MCF 10A (cell line): ENCODE measurements around the gene ABHD2. TPM values are rescaled to one million over a fixed set of nuclear protein-coding genes. Genes with fewer than 3 reads are reported as not detected.

ENCODE experiments used
- BruUV-seq: library from RNA; stranded (reverse); fragments of 400-500 nt; replicated peaks from 2 replicates; lab custom pipeline; 2021; lab: Mats Ljungman, UMichigan
- CTCF ChIA-PET: fragments of 300-600 bp; sonication (Branson Sonifier 250); formaldehyde crosslinking; extraction: SDS; loops from one replicate; lab custom pipeline; 2021; ENCODE audit warnings: antibody characterized with exemption, inconsistent platforms; lab: Yijun Ruan, JAX
- POLR2A ChIA-PET: fragments of 300-600, 350-650 bp; sonication (Branson Sonifier 250); formaldehyde crosslinking; extraction: SDS; loops from one replicate; lab custom pipeline; 2020; ENCODE audit warnings: antibody characterized with exemption, inconsistent platforms; lab: Yijun Ruan, JAX
- DNase-seq: peaks from one replicate; pipeline ENCODE4 v3.0.0-alpha.2; 2018; ENCODE audit not compliant: unreplicated experiment
- H3K27ac Mint-ChIP-seq: one replicate; pipeline ENCODE4 v1.8.0; 2022; ENCODE audit warnings: mild to moderate bottlenecking, low read depth, mixed read lengths; ENCODE audit not compliant: unreplicated experiment
- H3K27me3 Mint-ChIP-seq: one replicate; pipeline ENCODE4 v1.8.0; 2022; ENCODE audit warnings: mixed read lengths; ENCODE audit not compliant: insufficient read depth, unreplicated experiment
- H3K36me3 Mint-ChIP-seq: one replicate; pipeline ENCODE4 v1.8.0; 2022; ENCODE audit warnings: mild to moderate bottlenecking, moderate library complexity, mixed read lengths; ENCODE audit not compliant: insufficient read depth, unreplicated experiment
- H3K4me1 Mint-ChIP-seq: one replicate; pipeline ENCODE4 v1.8.0; 2022; ENCODE audit warnings: mixed read lengths; ENCODE audit not compliant: insufficient read depth, unreplicated experiment
- H3K4me3 Mint-ChIP-seq: one replicate; pipeline ENCODE4 v1.8.0; 2022; ENCODE audit warnings: mild to moderate bottlenecking, moderate library complexity, mixed read lengths; ENCODE audit not compliant: unreplicated experiment
- H3K9me3 Mint-ChIP-seq: one replicate; pipeline ENCODE4 v1.8.0; 2022; ENCODE audit warnings: mixed read lengths; ENCODE audit not compliant: unreplicated experiment
- intact Hi-C: fragments of 100-400 bp; cut with micrococcal nuclease; formaldehyde crosslinking; loops from 2 replicates; pipeline ENCODE4 v1.14.1; 2022
- total RNA-seq: library from RNA; stranded (reverse); gene quantifications from 2 replicates; pipeline ENCODE4 v1.2.3, GENCODE V29; 2022
- TF ChIP-seq, protein P1 (sequence below): fragments of 200-600 bp; IDR thresholded peaks from one replicate; pipeline ENCODE4 v1.8.0; 2022; ENCODE audit warnings: antibody characterized with exemption, mild to moderate bottlenecking; ENCODE audit not compliant: unreplicated experiment

The ABHD2 gene
- total RNA-seq, 1 experiment from 2014 or later: 47.7 TPM

DNA sequence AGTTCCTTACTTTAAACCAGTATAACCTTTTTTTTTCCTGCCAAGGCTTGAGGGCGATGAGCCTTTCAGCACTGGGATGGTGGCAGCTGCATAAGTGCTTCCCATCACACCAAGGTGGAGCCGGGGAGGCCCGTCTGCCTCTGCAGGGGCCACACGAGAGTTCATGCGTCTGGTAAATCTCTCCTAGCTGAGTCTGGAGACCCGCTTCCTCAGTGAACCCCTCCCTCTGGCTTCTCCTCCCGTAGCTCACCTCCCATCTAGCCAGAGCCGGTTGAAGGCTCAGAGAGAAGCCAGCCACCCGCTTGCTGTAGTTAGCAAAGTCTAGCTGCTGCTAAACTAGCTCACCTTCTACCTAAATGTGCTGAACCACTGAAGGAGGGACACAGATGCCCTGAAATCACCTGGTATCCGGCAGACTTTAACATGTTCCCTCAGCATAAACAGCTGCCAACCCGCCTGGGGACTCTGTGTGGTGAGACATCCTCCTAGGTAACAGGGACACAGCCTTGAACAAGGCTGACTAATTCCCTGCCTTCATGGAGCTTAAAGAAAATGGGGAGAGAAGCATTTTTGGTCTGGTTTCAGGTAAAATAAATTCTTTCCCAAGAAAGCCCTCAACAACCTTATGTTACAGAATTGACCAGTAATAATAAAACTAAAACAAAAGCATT lies 90.2 kb downstream of the ABHD2 start:
- H3K4me1 Mint-ChIP-seq: peaks cover 7% of the 10 kb centered on the region
- CTCF ChIA-PET: interaction anchor here (0.6 to 20.8 kb wide), 51 partner anchors 9 to 666 kb away, joined by 3 to 452 read pairs (median 5); partner anchors contain the start of gene ABHD2
- POLR2A ChIA-PET: interaction anchor here (0.6 to 1.6 kb wide), 10 partner anchors 10 to 144 kb away, joined by 3 to 5 read pairs (median 3); partner anchors contain the start of gene ABHD2
- no peak overlapping the region for H3K27ac Mint-ChIP-seq
- intact Hi-C loops: no loop called here
- TF ChIP-seq, protein P1, sequence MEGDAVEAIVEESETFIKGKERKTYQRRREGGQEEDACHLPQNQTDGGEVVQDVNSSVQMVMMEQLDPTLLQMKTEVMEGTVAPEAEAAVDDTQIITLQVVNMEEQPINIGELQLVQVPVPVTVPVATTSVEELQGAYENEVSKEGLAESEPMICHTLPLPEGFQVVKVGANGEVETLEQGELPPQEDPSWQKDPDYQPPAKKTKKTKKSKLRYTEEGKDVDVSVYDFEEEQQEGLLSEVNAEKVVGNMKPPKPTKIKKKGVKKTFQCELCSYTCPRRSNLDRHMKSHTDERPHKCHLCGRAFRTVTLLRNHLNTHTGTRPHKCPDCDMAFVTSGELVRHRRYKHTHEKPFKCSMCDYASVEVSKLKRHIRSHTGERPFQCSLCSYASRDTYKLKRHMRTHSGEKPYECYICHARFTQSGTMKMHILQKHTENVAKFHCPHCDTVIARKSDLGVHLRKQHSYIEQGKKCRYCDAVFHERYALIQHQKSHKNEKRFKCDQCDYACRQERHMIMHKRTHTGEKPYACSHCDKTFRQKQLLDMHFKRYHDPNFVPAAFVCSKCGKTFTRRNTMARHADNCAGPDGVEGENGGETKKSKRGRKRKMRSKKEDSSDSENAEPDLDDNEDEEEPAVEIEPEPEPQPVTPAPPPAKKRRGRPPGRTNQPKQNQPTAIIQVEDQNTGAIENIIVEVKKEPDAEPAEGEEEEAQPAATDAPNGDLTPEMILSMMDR: no peak
- no TSS peak for BruUV-seq
- no peaks in the 10 kb centered on the region for H3K9me3 Mint-ChIP-seq
- H3K36me3 Mint-ChIP-seq: peaks cover 14% of the 10 kb centered on the region
- no peak overlapping the region for H3K4me3 Mint-ChIP-seq
- no peak for DNase-seq
- H3K27me3 Mint-ChIP-seq: no peaks in the 10 kb centered on the region

DNA sequence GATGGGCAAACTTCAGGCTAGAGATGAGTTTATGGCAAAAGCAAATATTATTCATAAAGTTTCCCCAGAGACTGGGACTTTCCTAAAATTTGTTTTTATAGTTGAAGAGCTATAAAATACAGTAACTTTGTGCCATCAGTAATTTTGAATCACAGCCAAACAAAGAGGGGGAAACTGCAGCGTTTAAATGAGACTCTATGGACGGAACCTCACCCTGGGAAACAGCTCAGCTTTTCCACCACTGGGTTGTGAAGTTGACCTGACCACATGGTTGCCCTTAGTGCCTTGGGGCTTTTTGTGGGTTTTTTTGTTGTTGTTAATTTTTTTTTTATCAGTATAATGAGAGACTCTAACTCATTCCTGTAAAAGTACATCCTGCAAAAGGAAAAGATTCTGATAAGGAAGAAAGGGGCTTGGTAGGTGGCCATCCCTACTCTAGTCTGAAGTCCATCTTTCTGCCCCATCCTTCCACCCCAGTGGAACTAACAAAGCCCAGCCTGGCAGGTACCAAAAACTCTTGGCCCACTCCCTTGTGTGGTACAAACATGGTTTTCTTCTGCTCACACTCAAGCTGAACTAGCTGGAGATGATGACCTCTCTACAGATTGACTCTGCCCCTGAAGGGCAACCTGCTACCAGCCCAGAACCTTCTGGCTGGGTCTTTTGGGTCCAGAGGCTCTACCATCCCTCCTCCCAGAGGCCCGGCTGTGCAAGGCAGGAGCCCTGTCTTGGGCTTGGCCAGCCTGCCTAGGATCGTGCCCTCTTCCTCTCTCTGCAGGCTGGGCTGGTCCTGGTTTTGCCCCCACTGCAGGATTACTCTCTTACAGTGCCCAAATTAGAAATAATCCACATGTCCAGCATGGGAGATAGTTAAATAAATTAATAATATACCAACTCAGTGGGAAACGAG lies 92.0 kb downstream of the ABHD2 start:
- DNase-seq: no peak
- H3K36me3 Mint-ChIP-seq: peaks cover 23% of the 10 kb centered on the region
- no peaks in the 10 kb centered on the region for H3K9me3 Mint-ChIP-seq
- no peaks in the 10 kb centered on the region for H3K27me3 Mint-ChIP-seq
- no peak overlapping the region for H3K4me3 Mint-ChIP-seq
- no TSS peak for BruUV-seq
- H3K27ac Mint-ChIP-seq: no peak overlapping the region
- intact Hi-C loops: no loop called here
- CTCF ChIA-PET: interaction anchor here (0.6 to 20.8 kb wide), 10 partner anchors 7 to 558 kb away, joined by 3 to 452 read pairs (median 4); no protein-coding TSS in a partner anchor
- TF ChIP-seq, protein P1: no peak
- H3K4me1 Mint-ChIP-seq: no peaks in the 10 kb centered on the region
- POLR2A ChIA-PET: no interaction called here

DNA sequence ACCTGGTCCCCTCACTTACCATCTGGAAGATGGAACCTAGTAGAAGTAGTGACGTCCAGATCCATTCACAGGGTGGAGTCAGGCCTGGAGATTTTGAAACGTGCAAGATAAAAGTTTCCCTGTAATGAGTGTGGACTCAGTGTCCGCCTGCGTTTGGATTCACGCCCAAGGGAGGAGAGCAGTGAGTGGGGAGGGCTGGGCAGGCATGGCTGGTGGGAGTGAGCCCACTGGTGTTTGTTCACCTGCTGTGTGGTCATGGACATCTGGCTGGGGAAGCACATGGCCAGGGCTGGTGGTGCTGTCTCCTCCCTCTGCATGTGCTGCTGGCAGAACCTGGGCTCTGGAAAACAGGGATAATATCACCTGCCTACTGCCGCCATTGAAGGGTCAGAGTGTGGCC lies 96.1 kb downstream of the ABHD2 start:
- Mint-ChIP-seq H3K27me3 (no peaks in the 10 kb centered on the region), H3K36me3 (peaks cover 27% of the 10 kb centered on the region), H3K4me1 (no peaks in the 10 kb centered on the region), H3K4me3 (no peak overlapping the region), H3K9me3 (no peaks in the 10 kb centered on the region), H3K27ac (no peak overlapping the region)
- BruUV-seq: no TSS peak
- ChIA-PET CTCF (interaction anchor here (0.6 to 20.8 kb wide), 3 partner anchors 11 to 127 kb away, joined by 3 to 452 read pairs (median 3); no protein-coding TSS in a partner anchor), POLR2A (interaction anchor here (1.2 kb wide), 1 partner anchor 64 kb away, joined by 3 read pairs; no protein-coding TSS in a partner anchor)
- intact Hi-C loops: no loop called here
- no peak for DNase-seq
- TF ChIP-seq, protein P1: no peak
